ENCODE measurements around the gene LYVE1.

Gene LYVE1

DNA sequence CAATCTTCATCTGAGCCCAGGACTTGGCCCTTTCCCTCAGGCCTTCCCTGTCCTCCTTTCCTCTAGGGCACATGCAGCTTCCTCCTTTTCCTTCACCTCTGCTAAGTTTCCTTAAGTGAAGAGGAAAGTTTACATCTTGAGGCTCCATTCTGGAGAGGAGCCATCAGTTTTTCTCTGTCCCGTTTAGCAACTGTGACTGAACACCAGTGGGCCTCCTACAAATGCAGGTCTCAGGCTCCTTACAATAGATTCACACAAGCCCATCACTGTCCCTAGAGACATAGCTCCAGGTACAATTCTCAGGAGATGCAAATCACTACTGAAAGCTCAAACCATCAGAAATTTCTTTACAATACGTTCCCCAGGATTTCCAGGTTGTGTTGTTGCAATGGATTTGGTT lies 23.3 kb upstream of the LYVE1 start:
- no peak for DNase-seq

DNA sequence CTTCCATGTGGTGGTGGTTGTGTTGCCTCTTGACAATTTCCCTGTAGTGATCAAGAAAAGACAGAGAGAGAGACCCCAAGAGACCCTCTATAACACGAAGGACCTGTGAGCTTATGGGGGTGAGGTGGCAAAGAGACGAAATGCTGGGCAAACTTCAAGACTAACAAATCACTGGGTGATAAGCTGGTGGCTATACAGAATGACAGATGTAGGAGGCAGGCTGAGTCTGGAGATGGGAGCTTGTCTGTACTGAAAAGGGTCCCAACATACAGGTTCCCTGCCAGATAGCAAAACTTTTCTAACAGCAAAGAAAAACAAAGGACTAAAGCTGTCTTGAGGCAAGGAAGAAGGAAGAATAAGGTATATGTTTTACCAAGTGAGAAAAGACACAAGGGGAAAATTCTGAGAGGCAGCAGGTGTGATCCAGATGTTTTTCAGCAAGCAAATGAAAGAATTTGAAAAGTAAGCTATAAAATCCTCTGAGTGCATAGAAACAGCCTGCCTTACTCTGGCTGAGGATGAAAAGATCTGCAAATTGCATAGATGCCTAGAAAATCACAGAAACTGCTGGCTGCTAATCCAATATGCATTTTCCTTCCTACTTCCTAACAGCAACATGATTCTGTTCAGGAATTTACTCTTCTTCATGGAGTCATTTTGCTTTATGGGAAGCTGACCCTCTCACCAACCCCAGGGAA lies 21.9 kb upstream of the LYVE1 start:
- no peak for DNase-seq

DNA sequence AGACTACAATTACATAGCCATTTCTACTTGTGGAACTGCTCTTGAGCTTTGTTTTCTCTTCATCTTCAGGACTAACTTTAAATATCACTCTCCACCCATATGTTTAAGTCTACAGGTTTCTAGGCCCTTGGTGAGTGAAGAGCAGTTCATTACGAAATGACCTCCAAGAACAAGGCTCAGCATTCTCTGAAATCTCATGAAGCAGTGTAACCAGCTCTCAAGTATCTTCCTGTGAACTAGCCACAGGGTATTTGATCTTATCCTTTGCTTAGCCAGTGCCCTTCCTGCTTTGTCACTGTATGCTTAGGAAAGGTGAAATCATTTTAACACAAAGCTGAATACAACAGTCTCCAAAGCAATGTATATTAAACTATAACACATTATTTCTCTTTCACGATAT lies 20.4 kb upstream of the LYVE1 start:
- no peak for DNase-seq

DNA sequence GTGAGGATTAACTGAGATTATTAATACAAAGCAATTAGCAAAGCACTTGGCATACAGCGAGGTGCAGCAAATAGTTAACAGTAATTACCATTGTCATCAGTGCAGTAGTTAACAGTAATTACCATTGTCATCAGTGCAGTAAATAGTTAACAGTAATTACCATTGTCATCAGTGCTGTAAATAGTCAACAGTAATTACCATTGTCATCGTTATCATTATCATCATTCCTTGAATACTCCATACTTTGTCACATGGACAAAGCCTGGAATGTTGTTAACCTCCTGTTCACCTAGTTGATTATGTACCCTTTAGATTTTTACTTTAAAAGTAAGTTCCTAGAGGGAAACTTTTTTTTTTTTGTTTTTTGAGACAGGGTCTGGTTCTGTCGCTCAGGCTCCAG lies 19.5 kb upstream of the LYVE1 start:
- no peak for DNase-seq

DNA sequence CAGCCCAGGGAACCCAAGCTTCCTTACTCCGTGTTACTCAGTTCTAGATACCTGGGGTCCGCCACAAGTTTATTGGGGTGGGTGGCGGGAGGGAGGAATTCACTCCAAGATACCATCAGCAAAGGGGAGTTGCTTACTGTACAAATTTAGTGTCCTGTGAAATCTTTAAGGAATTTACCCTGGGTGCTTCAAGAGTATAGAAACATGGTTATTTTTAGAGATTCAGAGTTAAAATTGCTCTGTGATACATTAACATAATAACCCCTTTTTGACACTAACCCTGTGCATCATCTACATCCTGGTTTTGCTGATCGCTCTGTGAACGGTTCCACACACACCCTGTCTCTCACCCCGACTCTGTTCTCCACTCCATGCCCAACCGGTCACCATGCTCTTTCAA lies 18.9 kb upstream of the LYVE1 start:
- no peak for DNase-seq

DNA sequence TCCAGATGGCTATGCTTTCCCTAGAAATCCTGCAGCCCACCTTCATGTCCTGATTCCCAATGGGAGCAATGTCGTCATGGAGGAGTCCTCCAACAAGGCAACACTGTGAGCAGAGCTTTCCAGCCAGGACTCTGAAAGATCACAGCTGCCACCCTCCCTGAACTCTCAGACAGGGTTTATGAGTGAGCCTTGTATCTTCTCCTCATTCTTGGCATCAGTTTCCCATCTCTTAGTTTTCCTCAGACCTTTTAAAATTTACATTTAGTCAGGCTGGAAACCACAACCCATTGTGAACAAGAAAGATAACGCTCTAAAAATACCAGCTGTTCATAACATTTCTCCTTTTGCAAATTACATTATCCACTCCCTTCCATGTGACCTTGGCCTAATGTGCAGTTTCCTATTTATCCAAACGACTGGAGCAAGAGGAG lies 15.6 kb upstream of the LYVE1 start:
- no peak for DNase-seq

DNA sequence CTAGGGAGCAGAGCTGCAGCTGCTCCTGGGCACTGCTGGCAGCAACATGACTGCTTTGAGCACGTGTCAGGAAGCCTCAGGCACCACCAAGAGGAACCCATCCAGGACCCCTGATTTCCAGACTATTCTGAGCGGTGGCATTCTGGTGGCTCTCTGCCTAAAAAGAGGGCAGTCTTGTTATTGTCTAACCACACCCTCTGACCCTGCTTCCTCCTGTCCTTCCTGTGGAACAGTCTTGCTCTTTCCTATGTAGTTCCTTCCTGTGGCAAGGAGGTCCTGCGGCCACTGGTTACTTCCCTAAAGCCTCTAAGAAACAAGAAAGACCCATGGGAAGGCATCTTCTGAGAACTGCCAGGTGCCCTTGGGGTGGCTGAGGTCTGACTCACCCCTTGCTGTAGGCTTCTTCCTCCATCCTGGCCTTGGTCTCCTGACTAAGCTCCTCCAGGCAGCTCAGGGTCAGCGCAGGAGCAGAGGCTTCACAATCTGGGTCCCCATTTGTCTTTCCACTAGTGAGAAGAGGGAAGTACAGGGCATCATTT lies 13.1 kb upstream of the LYVE1 start:
- DNase-seq = no peak

DNA sequence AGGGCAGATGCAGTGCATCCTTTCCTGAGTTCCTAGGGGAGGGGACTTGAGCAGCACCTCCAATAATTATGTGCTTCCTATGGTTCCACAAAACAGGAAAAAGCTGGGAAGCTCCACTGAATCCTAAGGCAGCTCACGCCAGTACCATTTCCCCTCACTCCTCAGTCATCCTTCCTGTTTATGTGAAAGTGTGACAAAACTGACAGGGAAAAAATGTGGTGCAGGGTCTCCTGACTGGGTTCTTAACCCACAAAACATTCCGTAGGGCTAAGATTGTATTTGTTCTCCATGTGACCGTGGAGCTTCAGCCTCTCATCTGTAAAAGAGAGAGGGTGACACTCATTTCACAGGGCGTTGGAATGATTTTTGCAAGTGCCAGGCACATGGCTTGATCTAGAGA lies 12.2 kb upstream of the LYVE1 start:
- no peak for DNase-seq

DNA sequence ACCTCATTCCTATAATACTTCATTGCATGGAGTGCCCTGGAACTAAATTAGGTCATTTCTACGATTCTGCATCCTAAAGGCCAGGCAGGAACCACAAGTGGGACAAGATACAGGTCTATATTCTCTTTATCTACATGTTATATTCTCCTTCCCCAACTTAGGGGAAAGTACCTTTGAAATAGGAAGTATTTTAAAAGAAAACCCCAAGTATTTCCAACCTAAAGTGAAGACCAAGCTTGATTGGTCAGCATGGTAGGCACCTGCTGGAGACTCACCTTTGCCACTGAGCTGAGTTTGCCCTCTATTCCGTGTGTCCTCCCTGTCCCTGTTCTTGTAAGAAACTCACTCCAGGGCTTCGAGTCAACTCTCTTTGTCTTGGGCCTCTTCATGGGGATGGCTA lies 11.2 kb upstream of the LYVE1 start:
- DNase-seq = no peak

DNA sequence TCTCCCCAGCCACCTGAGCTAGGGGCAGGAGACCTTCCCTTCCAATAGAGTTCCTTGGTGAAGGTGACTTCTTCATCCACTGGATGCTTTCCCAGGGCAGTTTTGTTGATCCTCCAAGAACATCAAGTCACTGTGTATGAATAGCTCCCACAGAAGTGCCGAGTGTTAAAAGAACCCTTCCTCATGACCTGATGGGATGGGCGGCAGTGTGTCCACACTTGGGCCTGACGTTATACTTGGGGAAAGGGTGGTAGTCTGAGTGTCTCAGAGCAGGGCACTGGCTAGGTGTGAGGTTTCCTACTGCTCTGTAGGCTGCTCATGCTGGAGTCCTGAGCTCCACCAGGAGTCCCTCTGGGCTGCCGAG lies 7.6 kb upstream of the LYVE1 start:
- DNase-seq = no peak

DNA sequence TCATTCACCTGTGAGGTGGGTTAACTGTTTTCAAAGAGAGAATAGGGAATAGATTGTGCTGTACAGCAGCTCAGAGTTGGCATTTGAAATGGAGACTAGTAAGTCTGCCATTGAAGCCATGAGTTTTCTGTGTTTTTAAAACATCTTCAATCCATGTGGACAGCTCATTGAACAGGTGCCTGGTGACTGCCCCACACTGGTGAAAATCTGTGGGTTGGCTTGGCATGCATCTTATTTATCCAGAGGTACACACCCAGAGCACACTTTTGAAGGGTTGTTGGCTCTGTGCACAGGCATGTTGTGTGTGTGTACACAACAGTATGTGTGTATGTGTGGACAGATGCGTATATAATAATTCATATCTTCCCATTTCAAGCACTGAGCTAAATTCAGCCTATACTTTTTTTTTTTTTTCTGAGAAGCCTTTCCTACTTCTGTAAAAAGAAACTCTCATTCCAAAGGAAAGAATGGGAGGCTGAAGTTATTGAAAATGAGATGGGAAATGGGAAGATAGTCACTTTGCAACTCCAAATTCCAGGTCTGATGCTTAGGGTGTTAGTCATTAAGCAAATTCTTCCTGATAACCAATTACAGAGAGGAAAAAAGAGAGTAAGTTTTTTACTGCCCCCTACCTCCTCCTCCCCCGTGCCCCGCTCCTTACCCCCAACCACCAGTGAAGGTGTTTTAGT lies 7.0 kb upstream of the LYVE1 start:
- DNase-seq = no peak

DNA sequence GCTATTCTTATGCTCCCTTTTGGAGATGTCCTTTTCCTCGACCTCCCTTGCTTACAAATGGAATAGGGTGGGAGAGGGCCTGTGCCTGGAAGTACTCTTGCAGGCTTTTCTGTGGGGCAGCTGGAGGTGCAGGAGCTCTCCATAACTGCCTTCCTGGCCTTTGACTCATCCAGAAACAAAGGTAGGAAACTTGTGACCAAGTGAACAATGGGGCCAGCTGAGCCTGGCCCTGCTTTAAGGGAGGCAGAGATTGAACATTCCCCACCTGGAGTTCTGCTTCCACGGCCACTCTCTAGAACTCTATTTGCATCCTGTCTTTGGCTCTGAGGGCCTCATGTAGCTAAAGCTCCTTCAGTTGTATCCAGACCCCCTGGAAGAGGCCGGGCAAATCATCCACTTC lies 5.1 kb upstream of the LYVE1 start:
- no peak for DNase-seq

DNA sequence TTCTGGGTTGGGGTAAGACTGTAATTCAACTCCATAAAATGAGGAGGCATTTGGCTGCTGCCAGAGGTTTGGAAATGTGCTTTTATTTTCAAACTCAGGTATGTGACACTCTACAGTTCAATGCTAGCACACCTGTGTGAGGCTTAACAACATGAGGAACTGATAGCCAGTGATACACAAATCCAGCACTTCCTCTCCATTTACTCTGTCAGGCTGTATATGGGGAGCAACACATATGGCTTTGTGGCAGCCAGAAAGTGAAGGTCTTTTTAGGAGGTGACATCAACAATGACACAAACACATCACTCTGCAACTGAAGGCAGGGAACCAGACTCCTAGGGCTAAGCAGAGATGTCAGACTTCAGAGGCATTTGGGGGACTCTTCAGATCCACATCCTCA lies 4.6 kb upstream of the LYVE1 start:
- DNase-seq = no peak

DNA sequence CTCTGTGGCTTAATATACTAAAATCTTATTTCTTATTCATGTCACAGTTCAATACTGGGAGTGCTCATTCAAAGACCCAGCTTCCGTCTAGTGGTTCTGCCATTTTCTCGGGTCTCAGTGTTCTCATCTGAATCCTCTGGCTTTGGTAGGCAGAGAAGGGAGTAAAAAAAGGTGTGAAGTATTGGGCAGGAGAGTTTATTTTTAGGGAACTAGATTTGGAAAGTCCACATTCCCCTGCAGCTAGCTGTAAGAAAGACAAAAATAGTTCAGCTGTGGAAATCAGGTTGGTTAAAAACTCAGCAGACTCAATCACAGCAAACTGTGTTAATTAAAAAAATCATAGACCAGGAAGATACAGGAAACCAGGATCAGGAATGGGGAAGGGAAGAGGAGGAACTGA lies 4.1 kb upstream of the LYVE1 start:
- no peak for DNase-seq

DNA sequence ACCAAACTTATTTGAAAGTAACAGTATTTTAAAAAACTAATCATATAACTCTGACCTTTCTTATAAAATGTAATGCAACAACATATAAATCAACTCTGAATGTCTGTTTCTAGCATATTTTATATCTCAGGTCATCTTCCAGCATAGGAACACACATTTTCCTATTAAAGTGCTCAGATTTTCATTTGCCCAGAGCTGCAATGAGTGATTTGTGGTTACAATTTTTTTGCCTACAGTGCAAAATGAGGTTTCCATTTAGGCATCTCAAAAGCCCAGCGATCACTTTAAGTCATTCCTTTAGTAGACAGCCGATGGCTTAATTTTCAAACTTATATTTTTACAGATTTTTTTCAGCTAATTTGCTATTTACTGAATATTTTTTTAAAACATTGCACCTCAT lies 1.0 kb downstream of the LYVE1 start:
- DNase-seq = no peak

DNA sequence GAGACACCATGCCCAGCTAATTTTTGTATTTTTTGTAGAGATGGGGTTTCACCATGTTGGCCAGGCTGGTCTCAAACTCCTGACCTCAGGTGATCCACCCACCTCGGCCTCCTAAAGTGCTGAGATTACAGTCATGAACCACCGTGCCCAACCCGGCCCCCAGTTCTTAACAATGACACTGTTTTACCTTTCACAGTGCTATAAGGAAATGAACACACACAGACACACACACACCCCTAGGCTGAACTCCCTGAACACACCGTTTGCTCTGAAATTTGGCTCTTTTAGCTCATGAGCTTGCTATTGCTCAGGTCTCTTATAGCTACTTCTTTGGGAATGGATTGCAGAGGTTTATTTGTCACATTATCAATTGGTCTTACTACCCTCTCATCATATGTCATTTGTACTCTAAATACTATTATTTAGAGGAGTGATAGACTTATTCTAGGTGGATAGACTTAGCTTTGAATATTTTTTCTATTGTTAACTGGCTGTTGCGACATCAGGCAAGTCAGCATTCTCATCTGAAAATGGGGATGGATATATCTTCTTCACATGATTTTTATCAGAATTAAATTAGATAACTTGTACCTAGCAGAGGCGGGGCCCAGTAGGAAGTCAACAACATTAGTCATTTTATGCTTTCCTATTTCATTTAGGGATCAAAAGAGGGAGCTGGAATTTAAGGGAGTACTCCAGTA lies 2.1 kb downstream of the LYVE1 start:
- no peak for DNase-seq

DNA sequence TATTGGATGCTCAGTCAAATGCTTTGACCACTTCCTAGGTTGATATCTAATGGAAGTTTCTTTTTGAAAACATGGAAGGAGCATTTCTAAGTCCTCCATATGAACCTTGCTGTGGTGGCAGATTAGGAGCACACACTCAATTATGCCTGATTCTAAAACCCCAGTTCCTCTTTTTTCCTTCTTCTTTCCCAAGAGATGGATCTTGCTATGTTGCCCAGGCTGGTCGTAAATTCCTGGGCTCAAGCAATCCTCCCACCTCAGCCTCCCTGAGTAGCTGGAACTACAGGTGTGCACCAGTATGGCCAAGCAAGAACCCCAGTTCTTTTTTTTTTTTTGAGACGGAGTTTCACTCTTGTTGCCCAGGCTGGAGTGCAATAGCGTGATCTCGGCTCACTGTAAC lies 3.0 kb downstream of the LYVE1 start:
- DNase-seq = no peak

DNA sequence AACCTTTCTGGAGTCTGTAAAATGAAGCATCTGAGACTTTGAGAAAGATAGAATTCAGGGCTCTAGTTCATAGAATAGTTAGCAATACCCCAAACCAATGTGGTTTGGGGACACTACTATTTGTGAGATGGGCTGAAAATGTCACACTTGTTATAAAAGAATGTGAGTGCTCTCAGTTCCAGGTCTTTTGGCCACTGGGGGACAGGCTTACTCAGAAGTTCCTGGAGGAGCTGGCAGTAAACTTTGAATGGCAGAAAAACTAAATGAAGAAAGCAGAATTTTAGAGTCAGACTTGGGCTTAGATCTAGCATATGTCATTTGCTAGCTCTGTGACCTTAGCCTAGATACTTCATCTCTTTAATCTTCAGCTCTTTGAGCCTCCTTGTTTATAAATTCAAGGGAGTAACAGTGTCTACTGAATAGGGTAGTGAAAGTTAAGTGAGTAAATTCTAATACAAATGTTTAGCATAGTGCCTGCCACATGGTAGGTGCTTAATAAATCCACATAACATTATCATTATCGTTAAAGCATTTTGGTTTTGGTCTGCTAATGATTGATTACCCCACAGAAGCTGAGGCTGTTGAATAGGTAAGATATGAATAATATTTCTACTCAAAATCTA lies 3.7 kb downstream of the LYVE1 start:
- DNase-seq = no peak

DNA sequence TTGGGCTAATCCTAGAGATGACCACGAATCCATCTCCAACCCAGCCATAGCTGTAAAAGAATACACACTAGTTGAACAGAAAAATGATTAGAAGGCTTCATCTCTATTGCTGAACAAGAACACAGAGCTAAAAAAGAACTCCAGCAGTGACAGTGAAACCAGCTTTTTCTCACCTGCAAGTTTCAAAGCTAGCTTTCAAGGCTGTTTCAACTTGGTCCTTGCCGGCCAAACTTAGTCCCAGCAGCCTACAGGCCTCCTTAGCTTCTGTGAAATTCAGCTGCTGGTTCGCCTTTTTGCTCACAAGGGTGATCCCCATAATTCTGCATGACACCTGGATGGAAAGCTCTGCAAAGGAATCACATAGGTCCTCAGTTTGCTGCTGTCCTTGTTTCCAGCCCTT lies 4.4 kb downstream of the LYVE1 start:
- no peak for DNase-seq

DNA sequence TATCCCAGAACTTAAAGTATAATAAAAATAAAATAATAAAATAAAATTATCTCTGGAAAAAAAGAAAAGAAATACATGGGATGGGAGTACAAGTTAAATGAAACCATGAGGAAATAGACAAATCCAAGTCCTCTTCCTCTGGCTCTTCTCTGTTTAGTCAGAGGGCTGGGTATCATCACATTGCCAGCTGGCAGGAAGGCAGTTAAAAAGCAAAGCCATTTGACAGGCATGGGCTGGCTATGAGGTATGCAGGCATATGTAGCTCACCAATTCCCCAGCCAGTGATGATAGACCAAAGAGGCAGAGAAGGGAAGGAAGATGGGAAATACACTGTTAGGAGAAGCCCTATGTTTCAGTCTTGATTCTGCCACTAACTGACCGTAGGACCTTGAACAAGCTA lies 6.5 kb downstream of the LYVE1 start:
- no peak for DNase-seq

DNA sequence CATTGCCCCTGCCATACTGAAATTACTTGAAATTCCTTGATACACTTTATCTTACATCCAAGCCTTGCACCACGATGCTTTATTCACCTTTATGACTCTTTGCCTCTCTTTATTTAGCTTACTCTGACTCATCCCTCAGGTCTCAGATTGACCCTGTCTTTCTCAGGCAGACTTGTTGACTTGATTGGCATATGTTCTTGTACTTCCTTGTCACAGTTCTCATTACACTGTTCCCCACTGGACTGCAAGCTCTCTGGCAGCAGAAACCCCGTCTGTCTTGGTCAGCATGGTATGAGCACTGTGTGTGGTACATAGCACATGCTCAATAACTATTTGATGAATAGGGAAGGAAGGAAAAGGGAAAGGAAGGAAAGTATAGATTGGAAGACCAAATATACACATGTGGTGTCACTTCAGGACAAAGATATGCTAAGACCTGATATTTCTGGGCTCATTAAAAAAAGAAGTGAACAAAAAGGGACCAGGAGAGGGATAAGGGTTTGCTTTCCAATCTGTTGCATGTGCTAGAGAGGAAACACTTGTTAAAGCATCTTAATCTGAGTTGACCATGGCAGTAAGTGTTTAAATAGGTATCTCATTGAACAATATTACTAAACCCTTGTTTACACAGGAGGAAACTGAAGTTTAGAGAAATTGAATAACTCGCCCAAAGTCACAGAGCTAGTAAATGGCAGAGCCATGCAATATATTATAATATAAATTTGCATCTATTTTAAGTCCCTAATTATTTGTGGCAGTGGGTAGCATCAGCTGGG lies 7.2 kb downstream of the LYVE1 start:
- no peak for DNase-seq

DNA sequence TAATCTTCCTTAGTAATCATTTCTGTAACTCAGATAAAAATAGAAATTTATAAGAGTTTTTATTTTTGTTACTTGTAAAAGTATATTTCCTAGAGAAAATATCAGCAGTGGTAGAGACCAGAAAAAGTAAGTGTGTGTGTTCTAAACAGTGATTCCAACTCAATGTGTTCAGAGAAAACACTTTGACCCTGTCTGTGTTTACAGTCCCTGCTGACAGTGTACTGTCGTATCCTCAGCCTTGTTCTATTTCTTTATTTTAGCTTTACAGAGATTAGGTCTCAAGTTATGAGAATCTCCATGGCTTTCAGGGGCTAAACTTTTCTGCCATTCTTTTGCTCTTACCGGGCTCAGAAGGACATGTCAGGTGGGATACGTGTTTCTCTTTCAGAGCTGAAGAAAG lies 10.2 kb downstream of the LYVE1 start:
- DNase-seq = no peak

DNA sequence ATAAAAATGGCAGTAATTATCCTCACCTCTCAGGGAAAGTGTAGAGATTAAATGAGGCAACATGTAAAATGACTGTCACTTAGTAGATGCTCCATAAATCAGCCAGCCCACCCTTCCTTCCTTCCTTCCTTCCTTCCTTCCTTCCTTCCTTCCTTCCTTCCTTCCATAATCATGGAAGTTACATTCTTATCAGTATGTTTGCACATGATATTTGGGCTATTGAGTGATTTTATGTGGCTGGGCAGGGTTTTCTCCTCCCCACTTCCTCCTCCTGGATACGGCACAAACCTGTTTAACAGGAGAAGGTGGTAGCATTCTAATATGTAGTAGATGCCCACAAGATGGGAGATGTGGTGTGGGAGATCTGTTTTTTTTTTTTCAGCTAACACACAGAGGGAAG lies 11.9 kb downstream of the LYVE1 start:
- DNase-seq = no peak
